PC-9 (cell line): ENCODE data around the gene GPR157. TPM values are rescaled to one million over a fixed set of nuclear protein-coding genes. Genes with fewer than 3 reads are reported as not detected.

Experiments
- BruUV-seq: library from RNA; stranded (reverse); fragments of 400-500 nt; replicated peaks from 2 replicates; lab custom pipeline; 2021; lab: Mats Ljungman, UMichigan
- CTCF ChIA-PET: fragments of 300-600 bp; sonication (Branson Sonifier 250); formaldehyde crosslinking; loops from one replicate; lab custom pipeline; 2022; ENCODE audit warnings: antibody characterized with exemption; lab: Charles Lee
- POLR2A ChIA-PET: fragments of 300-600 bp; sonication (Branson Sonifier 250); formaldehyde crosslinking; loops from one replicate; lab custom pipeline; 2022; ENCODE audit warnings: antibody characterized with exemption; ENCODE audit not compliant: unreplicated experiment; lab: Charles Lee
- DNase-seq, 2 experiments: peaks; one replicate each; pipeline versions ENCODE4 v3.0.0 to v3.0.0-alpha.2; 2015 to 2022; ENCODE audit warnings: mixed read lengths in 1 of 2
- H2AFZ ChIP-seq: fragments of 200-600 bp; sonication (generic); 2 replicates; pipeline ENCODE4 v1.8.1; 2017; ENCODE audit warnings: antibody characterized with exemption
- H3F3A ChIP-seq: fragments of 200-600 bp; sonication (generic); 2 replicates; pipeline ENCODE4 v1.8.1; 2017; ENCODE audit warnings: antibody characterized with exemption, mild to moderate bottlenecking, low read depth; ENCODE audit not compliant: insufficient read depth
- H3K27ac ChIP-seq: fragments of 200-600 bp; sonication (generic); 2 replicates; pipeline ENCODE4 v1.6.1; 2016; ENCODE audit warnings: mixed run types
- H3K27me3 ChIP-seq: fragments of 200-600 bp; sonication (generic); 2 replicates; pipeline ENCODE4 v1.6.1; 2016; ENCODE audit warnings: low read depth, mixed run types; ENCODE audit not compliant: insufficient read depth
- H3K36me3 ChIP-seq: fragments of 200-600 bp; sonication (generic); 2 replicates; pipeline ENCODE4 v1.6.1; 2016; ENCODE audit warnings: low read depth, mixed run types
- H3K4me1 ChIP-seq: fragments of 200-600 bp; sonication (generic); replicated peaks from 2 replicates; pipeline ENCODE4 v1.6.1; 2016; ENCODE audit warnings: mixed run types; ENCODE audit not compliant: insufficient read depth
- H3K4me2 ChIP-seq: fragments of 200-600 bp; sonication (generic); 2 replicates; pipeline ENCODE4 v1.6.1; 2017; ENCODE audit warnings: mixed run types
- H3K4me3 ChIP-seq: fragments of 200-600 bp; sonication (generic); 2 replicates; pipeline ENCODE4 v1.6.1; 2016; ENCODE audit warnings: mixed run types
- H3K79me2 ChIP-seq: fragments of 200-600 bp; sonication (generic); 2 replicates; pipeline ENCODE4 v1.6.1; 2017; ENCODE audit warnings: low read depth, mixed run types
- H3K9me2 ChIP-seq: fragments of 200-600 bp; sonication (generic); 2 replicates; pipeline ENCODE4 v1.8.1; 2017; ENCODE audit warnings: mild to moderate bottlenecking; ENCODE audit not compliant: insufficient read depth
- H3K9me3 ChIP-seq: fragments of 200-600 bp; sonication (generic); 2 replicates; pipeline ENCODE4 v1.8.1; 2016; ENCODE audit warnings: low read depth; ENCODE audit not compliant: insufficient read depth
- H4K20me1 ChIP-seq: fragments of 200-600 bp; sonication (generic); 2 replicates; pipeline ENCODE4 v1.8.1; 2017; ENCODE audit not compliant: insufficient read depth
- CTCF ChIP-seq: fragments of 200-600 bp; sonication (generic); conservative IDR thresholded peaks from 2 replicates; pipeline ENCODE4 v1.6.1; 2017; ENCODE audit warnings: mixed run types, antibody characterized with exemption, mild to moderate bottlenecking, moderate library complexity
- EZH2 ChIP-seq: fragments of 200-600 bp; sonication (generic); IDR thresholded peaks from 2 replicates; pipeline ENCODE4 v1.8.0; 2017; ENCODE audit warnings: antibody characterized with exemption, low read depth
- intact Hi-C: fragments of 100-400 bp; cut with micrococcal nuclease; formaldehyde crosslinking; loops from one replicate; pipeline ENCODE4 v1.10.0; 2022; ENCODE audit not compliant: unreplicated experiment
- total RNA-seq: library from RNA; stranded (reverse); gene quantifications from 2 replicates; pipeline ENCODE4 v1.2.3, GENCODE V29; 2021

Gene GPR157
- total RNA-seq, 1 experiment from 2014 or later: 9.0 TPM

- Histone ChIP-seq H3K4me1 (peaks cover 26% of the 10 kb centered on the region), H3K27me3 (no peaks in the 10 kb centered on the region), H3K79me2 (no peaks in the 10 kb centered on the region), H3K4me2 (no peak overlapping the region), H3K4me3 (no peak overlapping the region), H4K20me1 (no peaks in the 10 kb centered on the region), H3K9me2 (no peaks in the 10 kb centered on the region), H3K9me3 (0 out of 2 replicates have a peak, but pooled peaks cover 3% of the 10 kb centered on the region), H3K27ac (no peak overlapping the region), H3K36me3 (no peaks in the 10 kb centered on the region), H3F3A (peaks cover 14% of the 10 kb centered on the region; the same call in 1 of the 2 replicates), H2AFZ (no peak overlapping the region)
- intact Hi-C loops: no loop called here
- ChIA-PET CTCF (no interaction called here), POLR2A (no interaction called here)
- TF ChIP-seq EZH2 (no peak), CTCF (no peak)
- no TSS peak for BruUV-seq
- DNase-seq: no peak
Observed at GRCh38 chr1:9085306-9085940, 43.5 kb downstream of the GPR157 start.

- Histone ChIP-seq H3K27ac (no peak overlapping the region), H3F3A (peaks cover 20% of the 10 kb centered on the region; the same call in 1 of the 2 replicates), H3K9me2 (no peaks in the 10 kb centered on the region), H3K36me3 (no peaks in the 10 kb centered on the region), H3K27me3 (no peaks in the 10 kb centered on the region), H2AFZ (no peak overlapping the region), H3K4me2 (no peak overlapping the region), H3K79me2 (no peaks in the 10 kb centered on the region), H3K4me3 (no peak overlapping the region), H3K4me1 (peaks cover 32% of the 10 kb centered on the region), H4K20me1 (no peaks in the 10 kb centered on the region), H3K9me3 (0 out of 2 replicates have a peak, but pooled peaks cover 3% of the 10 kb centered on the region)
- no peak for DNase-seq
- POLR2A ChIA-PET: no interaction called here
- intact Hi-C loops: no loop called here
- no TSS peak for BruUV-seq
- TF ChIP-seq EZH2: no peak
- no peak for TF ChIP-seq CTCF
- CTCF ChIA-PET: no interaction called here
Observed at GRCh38 chr1:9084906-9085305, 44.0 kb downstream of the GPR157 start.

- peak overlapping the region; percentile 73 for H3K27ac ChIP-seq
- no peak overlapping the region for H3K4me3 ChIP-seq
- no peaks in the 10 kb centered on the region for H3K9me2 ChIP-seq
- H3K36me3 ChIP-seq: no peaks in the 10 kb centered on the region
- H3K27me3 ChIP-seq: no peaks in the 10 kb centered on the region
- CTCF ChIA-PET: interaction anchor here (0.6 to 1.1 kb wide), 5 partner anchors 20 to 222 kb away, joined by 3 to 8 read pairs (median 7); no protein-coding TSS in a partner anchor
- DNase-seq: no peak
- H4K20me1 ChIP-seq: no peaks in the 10 kb centered on the region
- 0 out of 2 replicates have a peak, but pooled peaks cover 2% of the 10 kb centered on the region for H3K9me3 ChIP-seq
- H2AFZ ChIP-seq: no peak overlapping the region
- TF ChIP-seq CTCF (no peak), EZH2 (no peak)
- peak overlapping the region; percentile 56 for H3K4me2 ChIP-seq
- peaks cover 21% of the 10 kb centered on the region; the same call in 1 of the 2 replicates for H3F3A ChIP-seq
- H3K4me1 ChIP-seq: peaks cover 41% of the 10 kb centered on the region
- intact Hi-C loops: no loop called here
- POLR2A ChIA-PET: interaction anchor here (0.7 kb wide), 1 partner anchor 1056 kb away, joined by 9 read pairs; no protein-coding TSS in a partner anchor
- no TSS peak for BruUV-seq
- H3K79me2 ChIP-seq: no peaks in the 10 kb centered on the region
Observed at GRCh38 chr1:9081473-9081872, 47.4 kb downstream of the GPR157 start.
